HG03103 (cell line): Measurements from ENCODE around the gene RALGAPA2.

ENCODE experiments used
- ATAC-seq: cut with Tn5 transposase; IDR thresholded peaks from one replicate; pipeline ENCODE4 v1.9.1; 2021; ENCODE audit warnings: low read depth; ENCODE audit not compliant: unreplicated experiment

RALGAPA2 gene

GRCh38 chr20:20729563-20729962 lies 17.1 kb upstream of the RALGAPA2 start:
- ATAC-seq, result no peak

- ATAC-seq, result no peak
Measured at GRCh38 chr20:20721489-20721888, 9.0 kb upstream of the RALGAPA2 start.

GRCh38 chr20:20720158-20720557 lies 7.7 kb upstream of the RALGAPA2 start:
- ATAC-seq, result no peak

GRCh38 chr20:20719411-20719810 lies 7.0 kb upstream of the RALGAPA2 start:
- no peak for ATAC-seq

- ATAC-seq, result no peak
Measured at GRCh38 chr20:20713244-20713765, 861 bp upstream of the RALGAPA2 start.

- peak; percentile 1 for ATAC-seq
Measured at GRCh38 chr20:20712004-20712473, 405 bp downstream of the RALGAPA2 start.

- no peak for ATAC-seq
Measured at GRCh38 chr20:20711413-20711812, 1.0 kb downstream of the RALGAPA2 start.

GRCh38 chr20:20710443-20711315 lies 1.8 kb downstream of the RALGAPA2 start:
- ATAC-seq, result peak; percentile 29

GRCh38 chr20:20709887-20710286 lies 2.6 kb downstream of the RALGAPA2 start:
- ATAC-seq, result no peak

- ATAC-seq, result no peak
Measured at GRCh38 chr20:20706285-20706684, 6.2 kb downstream of the RALGAPA2 start.

GRCh38 chr20:20702330-20703245 lies 9.9 kb downstream of the RALGAPA2 start:
- no peak for ATAC-seq

GRCh38 chr20:20699917-20700316 lies 12.5 kb downstream of the RALGAPA2 start:
- no peak for ATAC-seq

GRCh38 chr20:20699144-20699543 lies 13.3 kb downstream of the RALGAPA2 start:
- no peak for ATAC-seq

- ATAC-seq, result no peak
Measured at GRCh38 chr20:20697325-20697845, 15.1 kb downstream of the RALGAPA2 start.

- no peak for ATAC-seq
Measured at GRCh38 chr20:20695250-20695816, 17.1 kb downstream of the RALGAPA2 start.

GRCh38 chr20:20694591-20694990 lies 17.9 kb downstream of the RALGAPA2 start:
- ATAC-seq, result no peak

- ATAC-seq, result no peak
Measured at GRCh38 chr20:20692587-20692986, 19.9 kb downstream of the RALGAPA2 start.

- ATAC-seq, result peak; percentile 44
Measured at GRCh38 chr20:20691477-20692235, 20.8 kb downstream of the RALGAPA2 start.

GRCh38 chr20:20690676-20691476 lies 21.6 kb downstream of the RALGAPA2 start:
- ATAC-seq, result peak; percentile 74
